ENCODE data around the gene SLC35G1. TPM values are rescaled to one million over a fixed set of nuclear protein-coding genes. Genes with fewer than 3 reads are reported as not detected.
A peak's percentile ranks its signal among the peaks of the same experiment; 100 is the strongest.

Gene SLC35G1
- total and polyA plus RNA-seq, 7 donors = 1.3 to 2.7 (median 2.2) TPM

DNA sequence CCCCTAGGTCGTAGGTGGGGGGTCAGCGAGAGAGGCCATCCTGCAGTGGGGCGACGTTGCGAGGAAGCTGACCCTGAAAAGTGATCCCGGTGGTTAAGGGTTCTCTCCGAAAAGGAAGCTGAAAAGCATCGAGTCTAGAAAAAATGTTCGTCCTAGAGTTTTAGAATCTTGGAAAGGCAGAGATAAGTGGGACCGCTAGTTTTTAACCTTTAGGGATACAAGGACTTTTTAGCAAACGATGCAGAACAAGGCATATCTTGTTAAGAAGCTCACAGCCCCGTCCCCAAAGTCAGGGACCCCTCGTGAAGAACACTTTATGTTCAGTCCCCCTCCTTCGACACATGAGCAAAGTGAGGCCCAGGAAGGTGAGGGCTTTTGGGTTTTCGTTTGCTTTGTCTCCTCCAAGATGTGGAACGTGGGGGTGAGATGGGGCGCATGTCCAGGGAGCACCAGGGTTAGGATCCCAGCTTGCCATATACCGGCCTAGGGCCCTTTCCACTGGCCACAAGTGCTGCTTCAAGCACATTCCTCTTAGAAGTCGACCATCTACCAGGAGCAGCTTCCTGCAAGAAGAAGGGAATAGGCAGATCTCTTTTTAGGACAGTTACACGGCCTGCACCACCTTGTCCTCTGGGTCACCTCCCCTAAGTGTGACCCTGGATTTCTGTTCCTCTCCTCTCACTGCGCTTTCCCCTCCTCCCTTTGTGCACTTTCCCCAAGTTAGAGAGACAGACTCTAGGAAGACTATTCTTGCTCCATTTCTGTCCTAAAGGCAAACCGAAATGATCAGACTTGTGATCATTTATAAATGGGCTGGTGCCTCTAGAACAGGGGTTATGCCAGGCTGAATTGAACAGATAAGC is 969 bp downstream of the SLC35G1 start:
- no peak for DNase-seq
- Histone ChIP-seq H3K27me3 (ENCODE audit: insufficient read depth in 3 of 3, low read length in 2 of 3) (no peaks in the 10 kb centered on the region), H3K27ac (no peak overlapping the region), H3K9me3 (no peaks in the 10 kb centered on the region), H3K4me1 (peaks cover 8% of the 10 kb centered on the region), H3K36me3 (ENCODE audit: insufficient read depth in 1 of 2, low read depth in 1 of 2) (no peaks in the 10 kb centered on the region), H3K4me3 (peak overlapping the region; percentile 88)
- intact Hi-C loops (cut with DNase I) = no loop called here
- TF ChIP-seq, protein P1, sequence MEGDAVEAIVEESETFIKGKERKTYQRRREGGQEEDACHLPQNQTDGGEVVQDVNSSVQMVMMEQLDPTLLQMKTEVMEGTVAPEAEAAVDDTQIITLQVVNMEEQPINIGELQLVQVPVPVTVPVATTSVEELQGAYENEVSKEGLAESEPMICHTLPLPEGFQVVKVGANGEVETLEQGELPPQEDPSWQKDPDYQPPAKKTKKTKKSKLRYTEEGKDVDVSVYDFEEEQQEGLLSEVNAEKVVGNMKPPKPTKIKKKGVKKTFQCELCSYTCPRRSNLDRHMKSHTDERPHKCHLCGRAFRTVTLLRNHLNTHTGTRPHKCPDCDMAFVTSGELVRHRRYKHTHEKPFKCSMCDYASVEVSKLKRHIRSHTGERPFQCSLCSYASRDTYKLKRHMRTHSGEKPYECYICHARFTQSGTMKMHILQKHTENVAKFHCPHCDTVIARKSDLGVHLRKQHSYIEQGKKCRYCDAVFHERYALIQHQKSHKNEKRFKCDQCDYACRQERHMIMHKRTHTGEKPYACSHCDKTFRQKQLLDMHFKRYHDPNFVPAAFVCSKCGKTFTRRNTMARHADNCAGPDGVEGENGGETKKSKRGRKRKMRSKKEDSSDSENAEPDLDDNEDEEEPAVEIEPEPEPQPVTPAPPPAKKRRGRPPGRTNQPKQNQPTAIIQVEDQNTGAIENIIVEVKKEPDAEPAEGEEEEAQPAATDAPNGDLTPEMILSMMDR (IDR thresholded peaks at IDR 0.05) = no peak
- peak in 3 of 4 donors; percentile 7 to 33 (median 16) for ATAC-seq
- 29 to 43% (median 29%) methylated on average over 22 of the region's 22 CpGs for WGBS, 3 donors

DNA sequence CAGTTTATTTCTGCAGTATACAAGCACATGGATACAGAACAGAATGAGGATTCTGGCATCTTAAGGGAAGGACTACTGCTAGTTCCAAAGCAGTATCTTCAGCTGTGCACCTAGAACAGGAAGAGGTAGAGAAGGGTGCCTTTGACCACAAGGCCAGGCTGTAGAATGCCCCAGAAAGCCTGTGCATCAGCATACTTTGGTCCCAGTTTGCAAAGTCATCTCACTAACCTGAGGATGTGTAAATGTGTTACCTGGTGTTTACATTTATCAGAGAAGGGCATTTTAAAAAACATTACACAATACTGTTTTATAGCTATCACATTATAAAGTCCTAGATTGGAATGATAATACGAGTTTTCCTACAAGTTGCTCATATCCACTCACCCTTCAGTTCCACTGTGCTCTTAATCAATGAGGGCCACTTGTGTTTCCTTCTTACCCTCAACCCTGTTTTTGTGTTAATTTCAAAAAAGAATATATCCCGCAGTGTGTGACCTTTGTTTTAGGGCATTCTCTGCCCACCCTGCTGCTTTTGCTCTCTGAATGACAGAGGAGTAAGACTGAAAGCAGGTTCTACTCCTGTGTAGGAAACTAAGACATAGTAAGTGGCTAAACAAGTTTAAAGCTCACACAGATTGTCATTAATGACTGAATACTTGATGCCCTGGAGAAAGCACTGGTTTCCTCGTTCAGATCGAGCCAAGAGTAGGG is 3.4 kb downstream of the SLC35G1 start:
- H3K27me3 ChIP-seq (ENCODE audit: insufficient read depth in 3 of 3, low read length in 2 of 3) = no peaks in the 10 kb centered on the region
- intact Hi-C loops (cut with DNase I) = no loop called here
- no peak for ATAC-seq
- H3K27ac ChIP-seq = no peak overlapping the region
- TF ChIP-seq, protein P1 (IDR thresholded peaks at IDR 0.05) = no peak
- no peaks in the 10 kb centered on the region for H3K9me3 ChIP-seq
- peaks cover 8% of the 10 kb centered on the region for H3K4me1 ChIP-seq
- H3K4me3 ChIP-seq = no peak overlapping the region
- 83 to 88% (median 84%) methylated on average over 4 of the region's 4 CpGs for WGBS, 3 donors
- H3K36me3 ChIP-seq (ENCODE audit: insufficient read depth in 1 of 2, low read depth in 1 of 2) = peaks cover 0 to 8% of the 10 kb centered on the region in 2 donors
- no peak for DNase-seq

DNA sequence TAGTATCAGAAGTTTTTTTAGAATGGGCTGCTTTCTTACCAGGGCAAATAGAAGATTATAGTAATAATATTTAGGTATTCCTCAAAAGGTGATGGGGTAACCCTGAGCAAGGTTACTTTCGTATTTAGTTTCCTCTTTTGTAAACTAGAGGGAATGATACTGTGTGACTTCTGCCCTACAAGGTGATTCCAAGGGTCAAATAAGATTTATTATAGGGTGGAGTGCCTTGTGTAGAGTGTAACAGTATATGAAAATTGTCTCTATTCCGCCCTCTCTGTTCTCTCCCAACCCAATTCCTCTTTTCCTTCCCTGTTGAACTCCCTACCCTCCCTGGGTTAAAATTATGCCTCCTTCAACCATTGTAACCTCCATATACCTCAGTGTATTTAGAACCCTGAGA is 5.3 kb downstream of the SLC35G1 start:
- 96 to 100% (median 98%) methylated on average over 2 of the region's 2 CpGs for WGBS, 3 donors
- H3K36me3 ChIP-seq (ENCODE audit: insufficient read depth in 1 of 2, low read depth in 1 of 2) = peaks cover 0 to 8% of the 10 kb centered on the region in 2 donors
- H3K27me3 ChIP-seq (ENCODE audit: insufficient read depth in 3 of 3, low read length in 2 of 3) = no peaks in the 10 kb centered on the region
- intact Hi-C loops (cut with DNase I) = no loop called here
- no peaks in the 10 kb centered on the region for H3K9me3 ChIP-seq
- H3K4me1 ChIP-seq = peaks cover 8% of the 10 kb centered on the region
- ATAC-seq (no peak), DNase-seq (no peak)
- no peak overlapping the region for H3K27ac ChIP-seq
- H3K4me3 ChIP-seq = no peak overlapping the region
- TF ChIP-seq, protein P1 (IDR thresholded peaks at IDR 0.05) = no peak

DNA sequence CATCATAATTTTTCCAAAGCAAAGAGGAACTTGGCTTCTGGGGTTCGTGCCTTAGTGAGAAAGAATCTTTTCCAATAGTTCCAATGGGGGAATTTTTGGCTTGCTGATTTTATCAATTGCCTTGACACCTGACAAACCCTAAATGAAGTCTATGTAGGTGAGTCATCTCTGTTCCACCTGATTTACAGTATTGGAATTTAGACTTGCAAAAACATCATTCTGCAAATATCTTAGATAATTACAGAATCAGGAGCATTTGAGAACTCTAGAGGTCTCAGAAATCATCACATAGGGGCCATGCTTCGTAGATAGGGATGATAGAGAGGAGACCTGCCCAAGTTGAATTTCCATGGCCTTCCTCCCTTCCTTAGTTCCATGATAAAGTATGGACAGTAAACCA is 9.3 kb downstream of the SLC35G1 start:
- peaks cover 3 to 28% of the 10 kb centered on the region in 2 donors for H3K36me3 ChIP-seq (ENCODE audit: insufficient read depth in 1 of 2, low read depth in 1 of 2)
- H3K27me3 ChIP-seq (ENCODE audit: insufficient read depth in 3 of 3, low read length in 2 of 3) = no peaks in the 10 kb centered on the region
- no peak overlapping the region for H3K4me3 ChIP-seq
- intact Hi-C loops (cut with DNase I) = no loop called here
- DNase-seq (no peak), ATAC-seq (no peak)
- 94 to 98% (median 95%) methylated on average over 2 of the region's 2 CpGs for WGBS, 3 donors
- no peaks in the 10 kb centered on the region for H3K9me3 ChIP-seq
- TF ChIP-seq, protein P1 (IDR thresholded peaks at IDR 0.05) = no peak
- no peak overlapping the region for H3K27ac ChIP-seq
- no peaks in the 10 kb centered on the region for H3K4me1 ChIP-seq

All from psoas muscle (tissue), 8 donors.